ENCODE measurements around the gene NMNAT2.

NMNAT2 gene

GRCh38 chr1:183222909-183223308 is 195.3 kb downstream of the NMNAT2 start:
- H3K4me3 ChIP-seq (ENCODE audit: low read length), result no peak overlapping the region
- TF ChIP-seq CTCF (IDR thresholded peaks at IDR 0.05; ENCODE audit: insufficient read depth, low read depth, low read length, missing control alignments), result no peak
- DNase-seq (ENCODE audit: low read depth), result no peak

GRCh38 chr1:183219616-183220009 is 198.6 kb downstream of the NMNAT2 start:
- H3K4me3 ChIP-seq (ENCODE audit: low read length), result no peak overlapping the region
- TF ChIP-seq CTCF (IDR thresholded peaks at IDR 0.05; ENCODE audit: insufficient read depth, low read depth, low read length, missing control alignments), result no peak
- DNase-seq (ENCODE audit: low read depth), result no peak

- no peak for TF ChIP-seq CTCF (IDR thresholded peaks at IDR 0.05; ENCODE audit: insufficient read depth, low read depth, low read length, missing control alignments)
- H3K4me3 ChIP-seq (ENCODE audit: low read length), result no peak overlapping the region
- peak; percentile 69 for DNase-seq (ENCODE audit: low read depth)
Measured at GRCh38 chr1:183218971-183219615, 199.1 kb downstream of the NMNAT2 start.

GRCh38 chr1:183218027-183218618 is 200.1 kb downstream of the NMNAT2 start:
- TF ChIP-seq CTCF (IDR thresholded peaks at IDR 0.05; ENCODE audit: insufficient read depth, low read depth, low read length, missing control alignments), result no peak
- DNase-seq (ENCODE audit: low read depth), result no peak
- no peak overlapping the region for H3K4me3 ChIP-seq (ENCODE audit: low read length)

GRCh38 chr1:183215936-183216335 is 202.2 kb downstream of the NMNAT2 start:
- no peak for TF ChIP-seq CTCF (IDR thresholded peaks at IDR 0.05; ENCODE audit: insufficient read depth, low read depth, low read length, missing control alignments)
- H3K4me3 ChIP-seq (ENCODE audit: low read length), result no peak overlapping the region
- DNase-seq (ENCODE audit: low read depth), result no peak

GRCh38 chr1:183215076-183215720 is 203.0 kb downstream of the NMNAT2 start:
- H3K4me3 ChIP-seq (ENCODE audit: low read length), result no peak overlapping the region
- DNase-seq (ENCODE audit: low read depth), result no peak
- no peak for TF ChIP-seq CTCF (IDR thresholded peaks at IDR 0.05; ENCODE audit: insufficient read depth, low read depth, low read length, missing control alignments)

Data from epithelial cell of esophagus (primary cell).